Gastrocnemius medialis (tissue), 4 donors: ENCODE data around the gene APOL2.
"Not testable (repeated sequence)": the region's sequence is repeated elsewhere in the genome, so short reads cannot be mapped to it uniquely, and the experiment has no call there.

Experiments
- POLR2A ChIP-seq, 2 donors: fragments of 450-650 bp; IDR thresholded peaks; one replicate each; pipeline ENCODE4 v1.6.1; 2017; ENCODE audit warnings: antibody characterized with exemption in 2 of 2, mild to moderate bottlenecking in 2 of 2, moderate library complexity in 2 of 2
- TF ChIP-seq, protein P1 (sequence below), 5 experiments: fragments of 450-650 bp in 3 of 5; fragments of 200-600 bp in 2 of 5; sonication (generic) in 2 of 5; IDR thresholded peaks in 4 of 5; conservative IDR thresholded peaks in 1 of 5; 1 replicate in 4 of 5; 2 replicates in 1 of 5; pipeline ENCODE4 v1.5.1; 2016 to 2019; ENCODE audit warnings: antibody characterized with exemption in 5 of 5, mild to moderate bottlenecking in 3 of 5, moderate library complexity in 3 of 5

DNA sequence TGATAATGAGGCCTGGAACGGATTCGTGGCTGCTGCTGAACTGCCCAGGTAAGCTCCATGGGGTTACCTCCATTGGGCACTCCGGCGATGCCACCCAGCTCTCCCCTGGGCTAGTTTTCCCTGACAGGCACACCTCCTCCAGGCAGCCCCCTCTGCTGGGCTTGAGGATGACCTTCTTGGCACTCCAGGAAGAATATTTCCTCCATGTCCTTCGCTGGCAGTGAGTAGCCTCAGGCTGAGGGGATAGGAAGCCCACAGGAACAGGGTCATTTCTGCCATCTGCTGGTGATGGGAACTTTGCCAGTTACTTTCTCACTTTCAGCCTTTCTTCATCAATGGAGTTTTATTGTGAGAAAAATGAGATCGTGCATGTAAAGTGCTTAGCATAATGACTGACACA is 22.3 kb upstream of the APOL2 start:
- TF ChIP-seq POLR2A (IDR thresholded peaks at IDR 0.05): not testable (repeated sequence)
- TF ChIP-seq, protein P1, sequence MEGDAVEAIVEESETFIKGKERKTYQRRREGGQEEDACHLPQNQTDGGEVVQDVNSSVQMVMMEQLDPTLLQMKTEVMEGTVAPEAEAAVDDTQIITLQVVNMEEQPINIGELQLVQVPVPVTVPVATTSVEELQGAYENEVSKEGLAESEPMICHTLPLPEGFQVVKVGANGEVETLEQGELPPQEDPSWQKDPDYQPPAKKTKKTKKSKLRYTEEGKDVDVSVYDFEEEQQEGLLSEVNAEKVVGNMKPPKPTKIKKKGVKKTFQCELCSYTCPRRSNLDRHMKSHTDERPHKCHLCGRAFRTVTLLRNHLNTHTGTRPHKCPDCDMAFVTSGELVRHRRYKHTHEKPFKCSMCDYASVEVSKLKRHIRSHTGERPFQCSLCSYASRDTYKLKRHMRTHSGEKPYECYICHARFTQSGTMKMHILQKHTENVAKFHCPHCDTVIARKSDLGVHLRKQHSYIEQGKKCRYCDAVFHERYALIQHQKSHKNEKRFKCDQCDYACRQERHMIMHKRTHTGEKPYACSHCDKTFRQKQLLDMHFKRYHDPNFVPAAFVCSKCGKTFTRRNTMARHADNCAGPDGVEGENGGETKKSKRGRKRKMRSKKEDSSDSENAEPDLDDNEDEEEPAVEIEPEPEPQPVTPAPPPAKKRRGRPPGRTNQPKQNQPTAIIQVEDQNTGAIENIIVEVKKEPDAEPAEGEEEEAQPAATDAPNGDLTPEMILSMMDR (IDR thresholded peaks at IDR 0.05 in 4 of 5, conservative IDR thresholded peaks at IDR 0.05 in 1 of 5): not testable (repeated sequence)
